Right ventricle myocardium inferior (tissue), 1 donor: ENCODE measurements around the gene ZNF511. TPM values are rescaled to one million over a fixed set of nuclear protein-coding genes. Genes with fewer than 3 reads are reported as not detected.

Experiments used
- ATAC-seq: fragments of 200-7000 bp; cut with Tn5 transposase; one replicate; pipeline ENCODE4 v1.9.1; 2020; ENCODE audit warnings: mild to moderate bottlenecking, moderate library complexity
- DNase-seq: peaks from one replicate; pipeline ENCODE4 v3.0.0; 2021; ENCODE audit errors: missing footprints
- intact Hi-C: fragments of 100-400 bp; cut with DNase I; formaldehyde crosslinking; loops from one replicate; pipeline ENCODE4 v1.11.0; 2022
- total RNA-seq: library from RNA; stranded (reverse); fragmentation: NEBNext Ultra II Directional; extraction: Animal tissue kit (Norgen Biotek cat#: 25700); gene quantifications from one replicate; pipeline ENCODE4 v1.2.1, GENCODE V29; 2021
- donor health status: DM: no; HTN: yes; CAD: no; lungs with severe emphysema.

ZNF511 gene
- total RNA-seq, 1 donor from 2014 or later, result 39.4 TPM

DNA sequence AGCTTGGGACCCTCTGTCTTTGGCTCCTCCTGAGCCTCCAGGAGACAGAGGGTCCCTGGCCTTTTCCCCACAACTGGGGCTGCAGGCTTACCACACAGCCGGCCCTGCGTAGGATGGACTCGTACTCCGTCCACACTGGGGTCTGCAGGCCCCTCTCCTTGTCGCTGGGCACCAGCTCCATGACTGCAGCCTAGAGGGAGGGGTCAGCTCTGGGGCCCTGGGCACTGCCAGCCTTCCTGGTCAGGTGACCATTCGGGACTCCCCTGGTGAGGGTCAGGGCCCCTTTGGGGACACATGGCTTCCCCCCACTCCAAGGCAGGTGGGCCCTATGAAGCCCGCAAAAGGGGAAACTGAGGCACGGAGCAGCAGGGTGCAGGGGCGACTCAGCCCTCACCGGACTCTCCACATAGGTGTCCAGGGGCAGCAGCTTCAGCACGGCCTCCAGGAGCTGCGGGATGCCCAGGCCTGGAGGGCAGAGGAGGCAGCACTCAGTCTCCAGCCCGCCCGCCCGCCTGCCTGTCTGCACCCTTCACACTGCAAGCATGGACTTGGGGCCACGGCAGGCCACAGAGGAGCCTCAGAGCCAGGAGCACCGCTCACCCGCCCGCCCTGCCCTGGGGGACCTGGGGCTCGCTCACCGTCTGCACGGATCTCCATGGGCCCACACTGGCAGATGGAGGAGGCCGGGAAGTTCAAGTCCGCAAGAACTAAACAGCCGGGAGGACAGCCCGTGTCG, 48.0 kb downstream of the ZNF511 start:
- ATAC-seq, result no peak
- DNase-seq, result peak; percentile 37
- intact Hi-C loops, result no loop called here

DNA sequence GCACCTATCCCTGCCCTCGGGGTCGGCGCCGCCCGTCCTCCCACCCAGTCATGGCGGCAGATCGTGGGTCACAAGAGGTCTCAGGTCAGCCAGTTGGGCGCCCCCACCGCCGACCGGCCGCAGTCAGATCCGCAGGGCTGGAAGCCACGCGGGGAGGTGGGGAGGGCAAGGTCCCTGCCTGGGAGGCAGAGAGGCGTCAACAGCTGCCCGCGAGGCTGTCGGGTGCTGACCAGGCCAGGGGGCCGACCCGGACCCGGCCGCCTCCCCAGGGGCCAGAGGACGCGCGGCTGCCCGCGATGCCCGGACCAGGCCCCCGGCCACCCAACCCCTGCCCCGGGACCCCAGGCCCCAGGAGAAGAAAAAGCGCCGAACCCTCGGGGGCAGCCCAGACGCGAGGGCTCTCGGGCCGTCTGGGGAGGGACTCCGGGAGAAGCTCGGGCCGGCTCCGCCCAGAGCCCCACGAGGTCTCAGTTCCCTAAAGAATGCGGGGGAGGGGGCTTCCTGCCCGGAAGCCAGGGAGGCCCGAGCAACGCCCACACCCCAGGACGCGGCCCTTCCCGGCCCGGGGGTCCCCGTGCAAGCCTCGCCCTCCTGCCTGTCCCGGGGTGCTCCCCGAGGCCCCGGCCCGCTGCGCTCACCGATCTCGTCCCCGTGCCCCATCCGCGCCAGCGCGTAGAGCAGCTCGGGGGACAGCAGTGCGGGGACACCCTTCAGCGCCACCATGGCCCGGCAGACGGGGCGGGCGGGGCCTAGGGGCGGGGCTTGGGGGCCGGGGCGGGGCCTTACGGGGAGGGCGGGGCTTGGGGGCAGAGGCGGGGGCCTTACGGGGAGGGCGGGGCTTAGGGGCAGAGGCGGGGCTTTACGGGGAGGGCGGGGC, 48.8 kb downstream of the ZNF511 start, which contains the start of gene FUOM:
Gene FUOM, minus strand, starts transcription at position 735 of the 877 bp plus-strand sequence. Its CDS starts 12 bp downstream, at position 723.
- intact Hi-C loops, result no loop called here
- DNase-seq (no peak), ATAC-seq (peak; percentile 79)

DNA sequence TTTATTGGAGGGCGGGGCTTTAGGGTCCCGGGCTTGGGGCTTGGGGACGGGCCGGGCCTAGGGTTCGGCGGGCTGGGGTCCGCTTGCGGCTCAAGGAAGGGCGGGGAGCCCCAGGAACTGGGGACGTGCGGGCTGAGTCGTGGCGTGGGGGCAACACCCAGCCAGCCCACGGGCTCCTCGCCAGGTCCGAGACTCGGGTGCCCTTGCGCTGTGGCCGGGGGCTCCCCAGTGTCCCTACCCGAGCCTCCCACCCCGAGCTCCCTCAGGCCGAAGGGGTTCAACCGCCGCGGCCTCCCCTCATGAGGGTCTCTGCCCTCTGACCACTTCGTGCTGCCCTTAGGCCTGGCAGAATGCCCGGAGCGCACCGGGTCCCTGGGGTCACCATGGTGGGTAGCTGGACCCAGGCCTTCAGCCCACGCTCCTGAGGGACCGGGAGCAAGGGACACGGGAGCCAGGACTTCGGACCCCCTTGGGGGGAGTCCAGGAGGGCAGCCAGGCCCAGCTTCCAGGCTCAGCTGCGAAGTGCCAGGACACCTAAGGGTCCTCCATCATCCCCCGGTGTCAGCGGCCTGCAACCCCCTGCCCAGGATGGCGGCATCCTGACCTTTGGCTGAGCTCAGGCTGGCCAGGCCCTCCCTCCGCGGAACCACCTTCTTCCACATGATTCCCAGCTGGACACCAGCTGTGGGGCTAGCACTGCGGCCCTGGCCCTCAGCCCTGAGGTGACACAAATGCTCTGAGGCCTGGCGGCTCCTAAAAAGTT, 49.6 kb downstream of the ZNF511 start:
- ATAC-seq (peak; percentile 41), DNase-seq (peak; percentile 74)
- intact Hi-C loops, result no loop called here

DNA sequence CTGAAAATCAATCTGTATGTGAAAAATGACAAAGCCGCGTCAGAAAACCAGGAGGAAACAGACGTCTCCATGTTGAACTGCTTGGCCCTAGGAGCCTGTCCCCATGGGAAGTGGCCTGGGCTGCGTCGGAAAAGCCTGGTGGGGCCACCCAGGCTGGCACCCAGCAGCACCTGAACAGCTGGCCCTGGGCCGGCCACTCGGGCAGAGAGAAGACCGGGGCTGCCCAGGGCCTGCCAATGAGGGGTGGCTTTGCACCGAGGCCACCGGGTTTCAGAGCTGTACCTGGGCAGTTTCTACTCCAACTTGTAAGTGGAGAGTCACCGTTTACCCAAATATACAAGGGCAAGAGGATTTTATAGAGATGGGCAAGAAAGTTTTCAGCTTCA, 50.2 kb downstream of the ZNF511 start:
- intact Hi-C loops, result no loop called here
- DNase-seq (no peak), ATAC-seq (no peak)

DNA sequence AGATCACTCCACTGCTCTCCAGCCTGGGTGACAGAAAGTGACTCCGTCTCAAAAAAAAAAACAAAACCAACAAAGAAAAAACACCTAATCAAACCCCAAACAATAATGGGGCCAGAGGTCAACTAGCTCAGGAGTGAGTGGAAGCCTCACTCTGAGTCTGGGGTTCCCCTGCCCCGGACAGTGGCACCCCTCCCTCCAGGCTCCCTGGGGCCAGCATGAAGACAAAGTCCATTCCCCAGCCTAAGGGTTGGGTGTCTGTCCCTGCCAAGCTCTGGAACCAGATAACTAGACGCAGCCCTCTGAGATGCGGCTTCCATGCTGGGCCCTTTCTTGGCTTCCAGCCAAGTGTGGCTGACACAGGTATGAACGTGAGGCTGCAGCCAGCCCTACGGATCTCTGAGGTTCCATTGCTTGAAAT, 50.8 kb downstream of the ZNF511 start:
- ATAC-seq (no peak), DNase-seq (no peak)

DNA sequence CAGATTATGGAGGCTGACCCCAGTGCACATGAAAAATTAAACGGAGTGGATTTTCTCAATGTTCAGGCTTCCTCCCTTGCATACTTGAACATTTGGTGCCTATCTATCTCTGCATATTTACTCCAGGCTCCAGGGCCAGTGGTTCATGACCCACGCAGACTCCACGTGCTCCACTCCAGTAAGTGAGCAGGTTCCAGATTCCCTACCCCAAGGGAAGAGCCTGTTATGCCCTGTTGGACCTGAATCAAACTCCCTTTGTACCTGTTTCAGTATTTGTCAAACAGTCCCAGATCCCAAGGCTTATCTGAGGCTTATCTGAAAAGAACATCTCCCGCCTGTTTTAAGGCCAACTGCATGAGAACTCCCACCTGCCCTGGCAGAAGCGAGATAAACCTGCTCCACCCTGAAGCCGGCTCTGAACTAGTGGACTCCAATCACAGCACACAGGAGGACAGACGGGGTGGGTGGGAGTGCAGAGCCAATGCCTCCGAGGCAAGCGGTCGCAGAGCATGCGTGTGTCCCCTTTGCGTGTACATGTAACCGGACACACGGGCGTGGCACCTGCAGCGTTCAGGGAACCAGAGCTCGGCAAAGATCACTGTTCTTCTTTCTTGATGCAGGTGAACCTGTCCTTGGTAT, 51.4 kb downstream of the ZNF511 start:
- no peak for DNase-seq
- intact Hi-C loops, result no loop called here
- no peak for ATAC-seq

More for the DNA sequence above, 50.8 kb downstream of the ZNF511 start:
- intact Hi-C loops, result no loop called here

DNA sequence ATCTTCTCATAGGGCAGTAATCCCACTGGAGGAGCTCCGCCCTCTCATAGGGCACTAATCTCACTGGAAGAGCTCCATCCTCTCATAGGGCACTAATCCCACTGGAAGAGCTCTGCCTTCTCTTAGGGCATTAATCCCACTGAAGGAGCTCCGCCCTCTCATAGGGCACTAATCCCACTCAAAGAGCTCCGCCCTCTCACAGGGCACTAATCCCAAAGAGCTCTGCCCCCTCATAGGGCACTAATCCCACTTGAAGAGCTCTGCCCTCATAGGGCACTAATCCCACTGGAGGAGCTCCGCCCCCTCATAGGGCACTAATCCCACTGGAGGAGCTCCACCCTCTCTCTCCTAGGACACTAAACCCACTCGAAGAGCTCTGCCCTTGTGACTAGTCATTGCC, 52.5 kb downstream of the ZNF511 start:
- intact Hi-C loops, result no loop called here
- ATAC-seq (no peak), DNase-seq (no peak)

DNA sequence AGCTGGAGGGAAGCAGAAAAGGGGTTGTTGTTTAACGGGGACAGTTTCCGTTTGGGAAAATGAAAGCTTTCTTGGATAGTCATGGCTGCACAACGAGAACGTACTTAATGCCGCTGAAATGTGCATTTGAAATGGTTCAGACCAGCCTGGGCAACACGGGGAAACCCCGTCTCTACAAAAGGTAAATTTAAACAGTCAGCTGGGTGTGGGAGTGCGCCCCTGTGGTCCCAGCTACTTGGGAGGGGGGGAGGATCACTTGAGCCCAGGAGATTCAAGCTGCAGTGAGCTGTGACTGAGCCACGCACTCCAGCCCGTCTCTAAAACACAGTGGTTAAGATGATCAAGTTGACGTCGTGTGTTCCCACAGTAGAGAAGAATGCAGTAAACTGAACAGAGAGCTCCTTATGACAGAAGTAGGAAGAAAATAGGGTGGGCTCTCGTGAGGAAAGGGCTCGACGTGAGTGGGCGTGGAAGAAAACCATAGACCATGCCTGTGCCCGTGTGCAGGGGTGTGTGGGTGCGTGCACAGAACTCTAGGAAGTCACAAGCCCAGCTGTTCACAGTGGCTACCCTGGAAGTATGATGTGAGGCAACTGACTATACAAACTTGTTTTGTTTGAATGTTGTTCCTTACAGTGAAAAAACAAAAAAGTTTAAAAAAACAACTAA, 53.2 kb downstream of the ZNF511 start:
- ATAC-seq, result no peak

More for the DNA sequence above, 53.2 kb downstream of the ZNF511 start:
- no peak for DNase-seq
- intact Hi-C loops, result no loop called here

Other genes starting within 250 kb of the ZNF511 start
- not detected for gene ADGRA1, start 221.0 kb upstream of the ZNF511 start, total RNA-seq
- not detected for gene KNDC1, start 148.7 kb upstream of the ZNF511 start, total RNA-seq
- not detected for gene UTF1, start 78.7 kb upstream of the ZNF511 start, total RNA-seq
- gene VENTX, start 71.1 kb upstream of the ZNF511 start, total RNA-seq, result 0.54 TPM
- 2.0 TPM for gene ADAM8, start 32.0 kb upstream of the ZNF511 start, total RNA-seq
- 44.7 TPM for gene TUBGCP2, start within 50 bp of the ZNF511 start, total RNA-seq
- gene CALY, start 28.0 kb downstream of the ZNF511 start, total RNA-seq, result not detected
- not detected for gene PRAP1, start 38.5 kb downstream of the ZNF511 start, total RNA-seq
- gene FUOM, start 49.1 kb downstream of the ZNF511 start, total RNA-seq, result 7.9 TPM
- 224 TPM for gene ECHS1, start 64.4 kb downstream of the ZNF511 start, total RNA-seq
- gene PAOX, start 70.3 kb downstream of the ZNF511 start, total RNA-seq, result 3.5 TPM
- gene MTG1, start 85.2 kb downstream of the ZNF511 start, total RNA-seq, result 17.8 TPM
- gene SPRN, start 115.7 kb downstream of the ZNF511 start, total RNA-seq, result not detected
- 0.30 TPM for gene SCART1, start 145.0 kb downstream of the ZNF511 start, total RNA-seq
- gene CYP2E1, start 218.4 kb downstream of the ZNF511 start, total RNA-seq, result 0.89 TPM